ENCODE measurements around the gene ZNF423.

ZNF423 gene

GRCh38 chr16:49716339-49716934, 139.5 kb downstream of the ZNF423 start:
- FAIRE-seq: no peak

GRCh38 chr16:49713770-49714169, 142.1 kb downstream of the ZNF423 start:
- no peak for FAIRE-seq

- no peak for FAIRE-seq
Observed at GRCh38 chr16:49712542-49712941, 143.4 kb downstream of the ZNF423 start.

- no peak for FAIRE-seq
Observed at GRCh38 chr16:49712106-49712505, 143.8 kb downstream of the ZNF423 start.

- FAIRE-seq: no peak
Observed at GRCh38 chr16:49709057-49709456, 146.9 kb downstream of the ZNF423 start.

GRCh38 chr16:49708491-49708890, 147.4 kb downstream of the ZNF423 start:
- no peak for FAIRE-seq

- no peak for FAIRE-seq
Observed at GRCh38 chr16:49706620-49707355, 149.1 kb downstream of the ZNF423 start.

GRCh38 chr16:49704586-49705155, 151.2 kb downstream of the ZNF423 start:
- no peak for FAIRE-seq

- FAIRE-seq: no peak
Observed at GRCh38 chr16:49703483-49703882, 152.4 kb downstream of the ZNF423 start.

- FAIRE-seq: no peak
Observed at GRCh38 chr16:49701789-49702494, 154.0 kb downstream of the ZNF423 start.

- FAIRE-seq: no peak
Observed at GRCh38 chr16:49701065-49701685, 154.7 kb downstream of the ZNF423 start.

- no peak for FAIRE-seq
Observed at GRCh38 chr16:49700251-49701064, 155.5 kb downstream of the ZNF423 start.

- no peak for FAIRE-seq
Observed at GRCh38 chr16:49699841-49700175, 156.1 kb downstream of the ZNF423 start.

- FAIRE-seq: no peak
Observed at GRCh38 chr16:49698931-49699840, 156.7 kb downstream of the ZNF423 start.

- FAIRE-seq: no peak
Observed at GRCh38 chr16:49698453-49698815, 157.5 kb downstream of the ZNF423 start.

- FAIRE-seq: no peak
Observed at GRCh38 chr16:49697631-49698452, 158.1 kb downstream of the ZNF423 start.

- no peak for FAIRE-seq
Observed at GRCh38 chr16:49696414-49697101, 159.4 kb downstream of the ZNF423 start.

- FAIRE-seq: no peak
Observed at GRCh38 chr16:49695782-49696413, 160.0 kb downstream of the ZNF423 start.

- FAIRE-seq: no peak
Observed at GRCh38 chr16:49693445-49693844, 162.5 kb downstream of the ZNF423 start.
